SK-N-SH treated with all-trans-retinoic acid at 6 μM for 48 hours (cell line): Measurements from ENCODE around the gene MEX3A.

Experiments
- BACH2 ChIP-seq: fragments of 250-450 bp; sonication (Bioruptor Pico); IDR thresholded peaks from 2 replicates; pipeline ENCODE4 v1.9.0; 2021; ENCODE audit warnings: mild to moderate bottlenecking, borderline replicate concordance
- CREB5 ChIP-seq: fragments of 250-450 bp; sonication (Bioruptor Pico); IDR thresholded peaks from 2 replicates; pipeline ENCODE4 v1.5.1; 2020; ENCODE audit warnings: low read depth, mild to moderate bottlenecking, moderate library complexity
- CSDC2 ChIP-seq: fragments of 250-450 bp; sonication (Bioruptor Pico); IDR thresholded peaks from 2 replicates; pipeline ENCODE4 v1.5.0; 2020; ENCODE audit warnings: mild to moderate bottlenecking, moderate library complexity
- ESRRG ChIP-seq: fragments of 250-450 bp; sonication (Bioruptor Pico); IDR thresholded peaks from 2 replicates; pipeline ENCODE4 v1.6.1; 2021; ENCODE audit warnings: mild to moderate bottlenecking
- GLIS3 ChIP-seq: fragments of 250-450 bp; sonication (Bioruptor Pico); IDR thresholded peaks from 2 replicates; pipeline ENCODE4 v1.5.0; 2020; ENCODE audit warnings: mild to moderate bottlenecking, moderate library complexity
- POU6F1 ChIP-seq: fragments of 250-450 bp; sonication (Bioruptor Pico); IDR thresholded peaks from 2 replicates; pipeline ENCODE4 v1.8.0; 2021; ENCODE audit warnings: low read depth, mild to moderate bottlenecking, moderate library complexity, borderline replicate concordance
- RARB ChIP-seq: fragments of 250-450 bp; sonication (Bioruptor Pico); IDR thresholded peaks from 2 replicates; pipeline ENCODE4 v1.8.0; 2021; ENCODE audit warnings: mild to moderate bottlenecking, moderate library complexity
- SNAI2 ChIP-seq: fragments of 250-450 bp; sonication (Bioruptor Pico); IDR thresholded peaks from 2 replicates; pipeline ENCODE4 v1.5.0; 2020; ENCODE audit warnings: mild to moderate bottlenecking, moderate library complexity
- TCF4 ChIP-seq: fragments of 250-450 bp; sonication (Bioruptor Pico); IDR thresholded peaks from 2 replicates; pipeline ENCODE4 v1.8.0; 2021; ENCODE audit warnings: mild to moderate bottlenecking, moderate library complexity, borderline replicate concordance
- ZC3H10 ChIP-seq: fragments of 250-450 bp; sonication (Bioruptor Pico); IDR thresholded peaks from 2 replicates; pipeline ENCODE4 v1.5.1; 2021; ENCODE audit warnings: mild to moderate bottlenecking, moderate library complexity
- ZNF8 ChIP-seq: fragments of 450-650 bp; formaldehyde crosslinking; IDR thresholded peaks from 2 replicates; pipeline ENCODE4 v1.5.0; 2020; ENCODE audit warnings: mild to moderate bottlenecking, moderate library complexity
- TF ChIP-seq, protein P1 (sequence below): fragments of 250-450 bp; sonication (Bioruptor Pico); IDR thresholded peaks from 2 replicates; pipeline ENCODE4 v1.8.0; 2020; ENCODE audit warnings: mild to moderate bottlenecking, moderate library complexity, borderline replicate concordance
- TF ChIP-seq, protein P2 (sequence below): fragments of 250-450 bp; sonication (Bioruptor Pico); IDR thresholded peaks from 2 replicates; pipeline ENCODE4 v1.5.1; 2021; ENCODE audit warnings: mild to moderate bottlenecking, moderate library complexity

DNA sequence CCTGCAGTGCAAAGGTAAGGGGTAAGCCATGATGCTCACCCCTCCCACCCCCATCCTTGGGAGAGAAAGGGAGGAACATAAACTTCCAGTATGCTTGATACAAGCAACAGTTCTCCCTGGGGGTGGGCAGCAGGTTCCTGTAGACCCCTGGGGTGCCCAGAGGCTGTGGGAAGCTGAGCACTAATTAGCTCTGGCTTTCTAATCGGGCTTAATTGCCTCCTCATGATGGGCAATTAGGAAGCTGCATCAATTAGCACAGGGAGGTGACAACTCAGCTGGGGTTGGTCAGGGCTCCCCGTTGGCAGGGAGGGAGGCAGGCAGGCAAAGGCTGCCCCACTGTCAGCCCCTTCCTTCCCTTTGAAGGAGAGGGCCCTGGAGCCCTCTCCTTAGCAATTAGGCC is 16.5 kb upstream of the MEX3A start:
- TF ChIP-seq BACH2 (CRISPR knock-in tag) (no peak), TCF4 (no peak), CSDC2 (CRISPR knock-in tag) (no peak), RARB (no peak), ZNF8 (CRISPR knock-in tag) (no peak), CREB5 (CRISPR knock-in tag) (no peak), ESRRG (CRISPR knock-in tag) (no peak), GLIS3 (CRISPR knock-in tag) (no peak), ZC3H10 (CRISPR knock-in tag) (no peak), SNAI2 (CRISPR knock-in tag) (no peak), POU6F1 (no peak)
- TF ChIP-seq, protein P1, sequence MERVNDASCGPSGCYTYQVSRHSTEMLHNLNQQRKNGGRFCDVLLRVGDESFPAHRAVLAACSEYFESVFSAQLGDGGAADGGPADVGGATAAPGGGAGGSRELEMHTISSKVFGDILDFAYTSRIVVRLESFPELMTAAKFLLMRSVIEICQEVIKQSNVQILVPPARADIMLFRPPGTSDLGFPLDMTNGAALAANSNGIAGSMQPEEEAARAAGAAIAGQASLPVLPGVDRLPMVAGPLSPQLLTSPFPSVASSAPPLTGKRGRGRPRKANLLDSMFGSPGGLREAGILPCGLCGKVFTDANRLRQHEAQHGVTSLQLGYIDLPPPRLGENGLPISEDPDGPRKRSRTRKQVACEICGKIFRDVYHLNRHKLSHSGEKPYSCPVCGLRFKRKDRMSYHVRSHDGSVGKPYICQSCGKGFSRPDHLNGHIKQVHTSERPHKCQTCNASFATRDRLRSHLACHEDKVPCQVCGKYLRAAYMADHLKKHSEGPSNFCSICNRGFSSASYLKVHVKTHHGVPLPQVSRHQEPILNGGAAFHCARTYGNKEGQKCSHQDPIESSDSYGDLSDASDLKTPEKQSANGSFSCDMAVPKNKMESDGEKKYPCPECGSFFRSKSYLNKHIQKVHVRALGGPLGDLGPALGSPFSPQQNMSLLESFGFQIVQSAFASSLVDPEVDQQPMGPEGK (CRISPR knock-in tag), result no peak
- TF ChIP-seq, protein P2, sequence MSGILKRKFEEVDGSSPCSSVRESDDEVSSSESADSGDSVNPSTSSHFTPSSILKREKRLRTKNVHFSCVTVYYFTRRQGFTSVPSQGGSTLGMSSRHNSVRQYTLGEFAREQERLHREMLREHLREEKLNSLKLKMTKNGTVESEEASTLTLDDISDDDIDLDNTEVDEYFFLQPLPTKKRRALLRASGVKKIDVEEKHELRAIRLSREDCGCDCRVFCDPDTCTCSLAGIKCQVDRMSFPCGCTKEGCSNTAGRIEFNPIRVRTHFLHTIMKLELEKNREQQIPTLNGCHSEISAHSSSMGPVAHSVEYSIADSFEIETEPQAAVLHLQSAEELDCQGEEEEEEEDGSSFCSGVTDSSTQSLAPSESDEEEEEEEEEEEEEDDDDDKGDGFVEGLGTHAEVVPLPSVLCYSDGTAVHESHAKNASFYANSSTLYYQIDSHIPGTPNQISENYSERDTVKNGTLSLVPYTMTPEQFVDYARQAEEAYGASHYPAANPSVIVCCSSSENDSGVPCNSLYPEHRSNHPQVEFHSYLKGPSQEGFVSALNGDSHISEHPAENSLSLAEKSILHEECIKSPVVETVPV, result no peak
